Measurements from ENCODE around the gene AADACL2.

Gene AADACL2

GRCh38 chr3:151804267-151804666 is 70.5 kb downstream of the AADACL2 start:
- ATAC-seq (no peak), DNase-seq (no peak)

GRCh38 chr3:151806838-151807237 is 73.1 kb downstream of the AADACL2 start:
- DNase-seq (no peak), ATAC-seq (no peak)

Measured in stimulated activated naive CD8-positive, alpha-beta T cell treated with anti-CD3 and anti-CD28 coated beads, Interleukin-15, Interleukin-2, amounts not matched to agents 100 U/mL and 50 U/mL, for 24 hours (primary cell).